ENCODE results near the gene PRKD2.
A peak's percentile ranks its signal among the peaks of the same experiment; 100 is the strongest.
"Not testable (repeated sequence)": the region's sequence is repeated elsewhere in the genome, so short reads cannot be mapped to it uniquely, and the experiment has no call there.

PRKD2 gene

DNA sequence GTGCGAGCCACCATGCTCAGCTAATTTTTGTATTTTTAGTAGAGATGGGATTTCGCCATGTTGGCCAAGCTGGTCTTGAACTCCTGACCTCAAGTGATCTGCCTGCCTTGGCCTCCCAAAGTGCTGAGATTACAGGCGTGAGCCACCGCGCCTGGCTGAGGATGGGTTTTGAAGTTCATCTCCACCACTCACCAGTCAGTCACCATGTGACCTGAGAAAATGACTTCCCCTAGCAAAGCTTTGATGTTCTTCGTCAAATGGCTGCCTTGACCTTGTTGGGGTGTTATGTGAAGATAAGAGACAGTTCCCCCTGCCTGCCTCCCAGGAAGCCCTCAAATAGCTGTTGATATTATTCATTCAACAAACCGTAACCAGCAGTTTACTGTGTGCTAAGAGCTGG is 87.9 kb downstream of the PRKD2 start:
- not testable (repeated sequence) for DNase-seq

DNA sequence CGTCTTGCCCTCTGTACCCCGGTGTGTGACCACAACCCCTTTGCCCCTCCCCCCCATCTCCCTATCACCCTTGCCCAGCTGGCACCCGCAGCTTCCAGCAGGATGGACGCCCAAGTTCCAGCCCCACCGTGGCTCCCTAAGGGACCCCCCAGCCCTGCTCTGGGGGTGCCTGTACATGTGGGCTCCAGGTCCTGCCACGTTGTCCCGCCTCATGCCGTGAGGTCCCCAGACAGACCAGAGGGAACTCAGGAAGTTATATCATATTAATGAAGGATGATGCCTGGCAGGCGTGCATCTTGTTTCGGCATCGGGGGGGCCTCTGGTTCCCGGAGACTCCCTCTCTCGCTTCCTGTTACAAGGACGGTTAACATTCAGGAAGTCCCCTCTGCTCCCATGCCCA is 90.5 kb downstream of the PRKD2 start:
- DNase-seq, result no peak

DNA sequence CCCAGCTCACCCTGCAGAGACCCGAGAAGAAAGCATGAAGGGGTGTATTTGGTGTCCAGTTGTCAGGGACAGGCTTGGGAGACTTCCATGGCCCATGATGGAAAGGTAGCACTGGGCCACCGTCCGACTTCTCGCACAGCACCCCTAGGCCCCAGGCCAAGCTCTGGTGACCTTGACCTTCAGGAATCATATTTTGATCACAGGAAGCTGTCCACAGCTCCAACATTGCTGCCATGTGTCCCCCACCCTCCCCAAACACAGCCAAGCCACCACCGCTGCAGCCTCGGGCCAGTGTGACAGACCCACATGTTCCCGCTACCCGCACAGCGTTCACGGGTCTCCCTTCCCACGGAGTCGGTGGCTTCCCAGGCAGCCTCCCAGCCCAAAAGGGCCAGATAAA is 91.2 kb downstream of the PRKD2 start:
- DNase-seq, result no peak

DNA sequence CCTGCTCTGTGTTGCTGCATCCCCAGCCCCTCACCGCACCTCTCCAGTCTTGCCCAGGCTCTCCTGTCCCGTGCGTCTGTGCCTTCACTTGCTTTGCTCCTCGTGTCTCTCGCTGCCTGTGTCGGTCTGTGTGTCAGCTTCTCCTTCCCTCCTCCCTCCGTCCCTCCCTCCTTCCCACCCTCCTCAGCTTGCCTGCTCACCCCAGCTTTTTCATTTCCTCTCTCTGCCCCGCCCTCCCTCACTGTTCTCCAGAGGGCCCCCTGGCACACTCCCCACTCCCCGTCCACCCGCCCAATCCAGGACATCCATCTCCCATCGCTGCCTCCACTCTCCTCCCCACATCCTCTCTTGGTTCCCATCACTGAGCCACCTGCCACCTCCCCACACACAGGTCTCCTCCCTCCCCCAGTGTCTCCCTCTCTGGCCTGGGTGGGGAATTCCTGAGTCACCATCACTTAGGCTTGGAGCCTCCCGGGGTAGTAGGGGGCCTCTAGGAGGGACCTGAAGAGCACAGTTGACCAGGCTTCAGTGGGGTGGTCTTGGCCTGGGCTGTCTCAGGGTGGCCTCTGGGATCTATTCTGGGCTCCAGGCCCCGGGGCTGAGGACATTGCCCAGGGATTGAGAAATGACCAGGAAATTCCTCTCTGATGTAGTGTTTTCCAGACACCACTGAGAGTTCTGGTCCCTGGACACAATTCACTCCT is 91.8 kb downstream of the PRKD2 start, which contains the start of gene PTGIR:
PTGIR (minus strand) TSS at position 132 of the 704 bp plus-strand sequence. CDS start 864 bp downstream, outside the sequence.
- DNase-seq, result peak; percentile 74
